ENCODE measurements around the gene ZFP57. TPM values are rescaled to one million over a fixed set of nuclear protein-coding genes. Genes with fewer than 3 reads are reported as not detected.

The ZFP57 gene
- total RNA-seq, 1 donor from 2014 or later: 0.50 TPM

DNA sequence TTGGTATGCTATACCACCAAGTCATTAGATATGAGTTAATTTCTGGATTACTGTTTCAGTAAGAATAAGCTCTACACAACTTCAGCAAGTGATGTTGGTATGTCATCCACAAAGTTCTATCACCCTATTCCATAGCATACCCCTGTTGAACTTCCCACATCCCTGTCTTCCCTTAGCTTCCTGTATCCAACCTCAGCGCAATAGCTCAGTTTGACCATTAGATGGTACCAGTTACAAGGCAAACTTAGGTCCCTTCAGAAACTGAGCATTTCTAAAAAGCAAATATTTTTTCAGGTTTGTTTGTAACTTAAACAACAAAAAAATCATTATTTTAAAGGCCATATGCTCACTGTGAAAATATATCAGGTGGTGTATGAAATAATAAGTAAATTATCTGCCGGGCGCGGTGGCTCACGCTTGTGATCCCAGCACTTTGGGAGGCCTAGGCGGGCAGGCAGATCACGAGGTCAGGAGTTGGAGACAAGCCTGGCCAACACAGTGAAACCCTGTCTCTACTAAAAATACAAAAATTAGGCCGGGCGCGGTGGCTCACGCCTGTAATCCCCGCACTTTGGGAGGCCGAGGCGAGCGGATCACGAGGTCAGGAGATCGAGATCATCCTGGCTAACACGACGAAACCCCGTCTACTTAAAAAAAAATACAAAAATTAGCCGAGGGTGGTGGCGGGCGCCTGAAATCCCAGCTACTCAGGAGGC is 32.9 kb downstream of the ZFP57 start:
- Mint-ChIP-seq H3K27ac (ENCODE audit: unreplicated experiment) (peak overlapping the region; percentile 62), H3K27me3 (ENCODE audit: low read depth, unreplicated experiment) (peaks cover 2% of the 10 kb centered on the region), H3K9me3 (ENCODE audit: unreplicated experiment) (no peaks in the 10 kb centered on the region)

DNA sequence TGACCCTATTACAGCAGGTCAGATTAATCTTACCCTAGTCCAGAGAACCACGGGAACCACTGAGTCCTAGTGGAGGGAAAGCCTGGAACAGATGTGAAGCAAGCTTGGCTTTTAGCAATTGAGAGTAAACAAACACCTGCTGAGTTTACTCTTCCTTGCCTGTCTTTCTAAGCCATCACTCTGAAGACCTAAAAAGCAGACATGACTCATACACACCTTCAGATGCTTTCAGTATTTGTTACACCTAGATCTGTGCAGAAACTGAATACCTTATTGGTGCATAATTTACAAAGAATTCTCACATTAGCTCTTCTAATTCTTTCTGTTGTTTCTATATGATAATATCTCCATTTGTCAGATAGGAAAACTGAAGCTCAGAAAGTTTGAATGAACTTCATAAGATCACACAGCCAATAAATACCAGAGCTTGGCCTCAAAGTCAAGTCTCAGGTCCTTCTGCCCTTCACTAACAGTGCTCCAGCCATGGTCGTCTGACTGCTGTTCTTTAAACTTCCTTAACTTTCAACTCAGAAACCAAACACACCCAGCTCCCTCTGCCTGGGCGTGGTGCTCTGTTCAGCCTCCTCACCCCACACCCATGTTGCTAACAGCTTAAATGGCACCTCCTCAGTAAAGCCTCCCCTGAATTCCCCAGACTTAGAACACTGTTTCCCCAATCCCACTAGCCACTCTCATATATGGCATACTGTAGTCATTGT is 39.4 kb downstream of the ZFP57 start:
- Mint-ChIP-seq H3K9me3 (ENCODE audit: unreplicated experiment) (no peaks in the 10 kb centered on the region), H3K4me3 (ENCODE audit: unreplicated experiment) (peak overlapping the region; percentile 37), H3K27me3 (ENCODE audit: low read depth, unreplicated experiment) (peaks cover 5% of the 10 kb centered on the region), H3K36me3 (ENCODE audit: low read depth, unreplicated experiment) (no peaks in the 10 kb centered on the region), H3K4me1 (ENCODE audit: low read depth, unreplicated experiment) (peaks cover 2% of the 10 kb centered on the region), H3K27ac (ENCODE audit: unreplicated experiment) (no peak overlapping the region)
- Histone ChIP-seq H3K4me3 (ENCODE audit: insufficient read depth, low read depth, low read length) (no peak overlapping the region), H4K20me1 (ENCODE audit: insufficient read depth, low read length) (no peaks in the 10 kb centered on the region), H3K79me2 (ENCODE audit: insufficient read depth, low read length) (no peaks in the 10 kb centered on the region), H3K9me3 (ENCODE audit: insufficient read depth, low read depth, low read length) (no peaks in the 10 kb centered on the region), H3K4me1 (ENCODE audit: insufficient read depth, low read length) (no peaks in the 10 kb centered on the region), H3K27me3 (ENCODE audit: insufficient read depth, low read length) (no peaks in the 10 kb centered on the region), H3K4me2 (ENCODE audit: low read length) (no peak overlapping the region), H3K27ac (ENCODE audit: low read depth, low read length) (no peak overlapping the region), H2AFZ (ENCODE audit: low read depth, low read length) (no peak overlapping the region), H3K9ac (ENCODE audit: low read length) (no peak overlapping the region), H3K36me3 (ENCODE audit: insufficient read depth, low read length) (no peaks in the 10 kb centered on the region)
- DNase-seq (ENCODE audit: low read depth) (no peak), FAIRE-seq (no peak)
- no peak for TF ChIP-seq EZH2 (IDR thresholded peaks at IDR 0.05; ENCODE audit: insufficient read depth, low read length)

More for the DNA sequence above, 32.9 kb downstream of the ZFP57 start:
- H2AFZ ChIP-seq (ENCODE audit: low read depth, low read length): no peak overlapping the region
- H3K79me2 ChIP-seq (ENCODE audit: insufficient read depth, low read length): no peaks in the 10 kb centered on the region
- H3K9ac ChIP-seq (ENCODE audit: low read length): no peak overlapping the region
- no peak overlapping the region for H3K4me2 ChIP-seq (ENCODE audit: low read length)
- DNase-seq (ENCODE audit: low read depth) (peak; percentile 16), FAIRE-seq (no peak)
- H3K27ac ChIP-seq (ENCODE audit: low read depth, low read length): no peak overlapping the region
- H4K20me1 ChIP-seq (ENCODE audit: insufficient read depth, low read length): no peaks in the 10 kb centered on the region
- H3K4me3 ChIP-seq (ENCODE audit: insufficient read depth, low read depth, low read length): no peak overlapping the region
- Mint-ChIP-seq H3K4me3 (ENCODE audit: unreplicated experiment) (no peak overlapping the region), H3K36me3 (ENCODE audit: low read depth, unreplicated experiment) (no peaks in the 10 kb centered on the region), H3K4me1 (ENCODE audit: low read depth, unreplicated experiment) (peaks cover 5% of the 10 kb centered on the region)
- no peaks in the 10 kb centered on the region for H3K9me3 ChIP-seq (ENCODE audit: insufficient read depth, low read depth, low read length)
- no peaks in the 10 kb centered on the region for H3K36me3 ChIP-seq (ENCODE audit: insufficient read depth, low read length)
- H3K27me3 ChIP-seq (ENCODE audit: insufficient read depth, low read length): no peaks in the 10 kb centered on the region
- no peak for TF ChIP-seq EZH2 (IDR thresholded peaks at IDR 0.05; ENCODE audit: insufficient read depth, low read length)
- TF ChIP-seq, protein P1, sequence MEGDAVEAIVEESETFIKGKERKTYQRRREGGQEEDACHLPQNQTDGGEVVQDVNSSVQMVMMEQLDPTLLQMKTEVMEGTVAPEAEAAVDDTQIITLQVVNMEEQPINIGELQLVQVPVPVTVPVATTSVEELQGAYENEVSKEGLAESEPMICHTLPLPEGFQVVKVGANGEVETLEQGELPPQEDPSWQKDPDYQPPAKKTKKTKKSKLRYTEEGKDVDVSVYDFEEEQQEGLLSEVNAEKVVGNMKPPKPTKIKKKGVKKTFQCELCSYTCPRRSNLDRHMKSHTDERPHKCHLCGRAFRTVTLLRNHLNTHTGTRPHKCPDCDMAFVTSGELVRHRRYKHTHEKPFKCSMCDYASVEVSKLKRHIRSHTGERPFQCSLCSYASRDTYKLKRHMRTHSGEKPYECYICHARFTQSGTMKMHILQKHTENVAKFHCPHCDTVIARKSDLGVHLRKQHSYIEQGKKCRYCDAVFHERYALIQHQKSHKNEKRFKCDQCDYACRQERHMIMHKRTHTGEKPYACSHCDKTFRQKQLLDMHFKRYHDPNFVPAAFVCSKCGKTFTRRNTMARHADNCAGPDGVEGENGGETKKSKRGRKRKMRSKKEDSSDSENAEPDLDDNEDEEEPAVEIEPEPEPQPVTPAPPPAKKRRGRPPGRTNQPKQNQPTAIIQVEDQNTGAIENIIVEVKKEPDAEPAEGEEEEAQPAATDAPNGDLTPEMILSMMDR (IDR thresholded peaks at IDR 0.05; ENCODE audit: insufficient read depth, low read depth, low read length): peak; percentile 70
- H3K4me1 ChIP-seq (ENCODE audit: insufficient read depth, low read length): peaks cover 9% of the 10 kb centered on the region

DNA sequence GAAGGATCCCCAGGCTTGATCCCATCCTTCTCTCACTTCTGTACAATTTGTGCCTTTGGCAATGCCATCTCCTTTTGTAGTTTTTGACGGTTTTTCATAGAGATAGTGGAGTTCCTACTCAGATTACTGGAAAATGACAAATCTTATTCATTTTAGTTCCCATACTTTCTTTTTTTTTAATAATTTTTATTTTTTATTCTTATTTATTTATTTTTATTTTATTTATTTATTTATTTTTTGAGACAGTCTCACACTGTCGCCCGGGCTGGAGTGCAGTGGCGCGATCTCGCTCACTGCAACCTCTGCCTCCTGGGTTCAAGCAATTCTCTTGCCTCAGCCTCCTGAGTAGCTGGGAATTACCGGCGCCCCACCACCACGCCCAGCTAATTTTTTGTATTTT is 43.7 kb downstream of the ZFP57 start:
- Histone ChIP-seq H2AFZ (ENCODE audit: low read depth, low read length) (no peak overlapping the region), H3K9ac (ENCODE audit: low read length) (no peak overlapping the region), H3K9me3 (ENCODE audit: insufficient read depth, low read depth, low read length) (no peaks in the 10 kb centered on the region), H4K20me1 (ENCODE audit: insufficient read depth, low read length) (no peaks in the 10 kb centered on the region), H3K79me2 (ENCODE audit: insufficient read depth, low read length) (no peaks in the 10 kb centered on the region), H3K36me3 (ENCODE audit: insufficient read depth, low read length) (no peaks in the 10 kb centered on the region), H3K27me3 (ENCODE audit: insufficient read depth, low read length) (no peaks in the 10 kb centered on the region), H3K4me2 (ENCODE audit: low read length) (no peak overlapping the region), H3K27ac (ENCODE audit: low read depth, low read length) (no peak overlapping the region), H3K4me1 (ENCODE audit: insufficient read depth, low read length) (peaks cover 7% of the 10 kb centered on the region), H3K4me3 (ENCODE audit: insufficient read depth, low read depth, low read length) (no peak overlapping the region)
- Mint-ChIP-seq H3K9me3 (ENCODE audit: unreplicated experiment) (no peaks in the 10 kb centered on the region), H3K4me3 (ENCODE audit: unreplicated experiment) (no peak overlapping the region), H3K36me3 (ENCODE audit: low read depth, unreplicated experiment) (no peaks in the 10 kb centered on the region), H3K4me1 (ENCODE audit: low read depth, unreplicated experiment) (peaks cover 9% of the 10 kb centered on the region), H3K27me3 (ENCODE audit: low read depth, unreplicated experiment) (peaks cover 3% of the 10 kb centered on the region), H3K27ac (ENCODE audit: unreplicated experiment) (no peak overlapping the region)
- DNase-seq (ENCODE audit: low read depth) (no peak), FAIRE-seq (no peak)
- TF ChIP-seq, protein P1 (IDR thresholded peaks at IDR 0.05; ENCODE audit: insufficient read depth, low read depth, low read length): no peak
- no peak for TF ChIP-seq EZH2 (IDR thresholded peaks at IDR 0.05; ENCODE audit: insufficient read depth, low read length)

All from astrocyte (in vitro differentiated cells and primary cell).